ENCODE measurements around the gene S1PR5.
"Not testable (repeated sequence)": the region's sequence is repeated elsewhere in the genome, so short reads cannot be mapped to it uniquely, and the experiment has no call there.

The S1PR5 gene, protein sequence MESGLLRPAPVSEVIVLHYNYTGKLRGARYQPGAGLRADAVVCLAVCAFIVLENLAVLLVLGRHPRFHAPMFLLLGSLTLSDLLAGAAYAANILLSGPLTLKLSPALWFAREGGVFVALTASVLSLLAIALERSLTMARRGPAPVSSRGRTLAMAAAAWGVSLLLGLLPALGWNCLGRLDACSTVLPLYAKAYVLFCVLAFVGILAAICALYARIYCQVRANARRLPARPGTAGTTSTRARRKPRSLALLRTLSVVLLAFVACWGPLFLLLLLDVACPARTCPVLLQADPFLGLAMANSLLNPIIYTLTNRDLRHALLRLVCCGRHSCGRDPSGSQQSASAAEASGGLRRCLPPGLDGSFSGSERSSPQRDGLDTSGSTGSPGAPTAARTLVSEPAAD

GRCh38 chr19:10517361-10517759 lies at the start of gene S1PR5:
S1PR5 (minus strand) TSS chr19:10517447; CDS start chr19:10515011, 2,436 bp downstream.
- no peak for DNase-seq (ENCODE audit: extremely low read depth in 1 of 2, low read depth in 1 of 2)

GRCh38 chr19:10566658-10567410 lies 49.6 kb upstream of the S1PR5 start:
- peak in 1 of 2 donors; percentile 33 for DNase-seq (ENCODE audit: extremely low read depth in 1 of 2, low read depth in 1 of 2)

DNA sequence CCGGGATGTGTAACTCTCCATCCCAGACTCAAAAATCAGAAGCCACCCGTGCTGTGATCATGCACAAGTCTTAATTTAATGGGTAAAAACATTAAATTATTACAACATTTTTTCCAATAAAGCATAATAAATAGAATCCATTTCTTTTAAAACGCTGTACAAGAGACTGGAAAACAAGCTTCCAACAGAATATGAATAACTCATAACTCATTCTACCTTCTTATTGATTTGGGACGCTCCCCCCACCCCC lies 49.1 kb upstream of the S1PR5 start:
- no peak for DNase-seq (ENCODE audit: extremely low read depth in 1 of 2, low read depth in 1 of 2)

DNA sequence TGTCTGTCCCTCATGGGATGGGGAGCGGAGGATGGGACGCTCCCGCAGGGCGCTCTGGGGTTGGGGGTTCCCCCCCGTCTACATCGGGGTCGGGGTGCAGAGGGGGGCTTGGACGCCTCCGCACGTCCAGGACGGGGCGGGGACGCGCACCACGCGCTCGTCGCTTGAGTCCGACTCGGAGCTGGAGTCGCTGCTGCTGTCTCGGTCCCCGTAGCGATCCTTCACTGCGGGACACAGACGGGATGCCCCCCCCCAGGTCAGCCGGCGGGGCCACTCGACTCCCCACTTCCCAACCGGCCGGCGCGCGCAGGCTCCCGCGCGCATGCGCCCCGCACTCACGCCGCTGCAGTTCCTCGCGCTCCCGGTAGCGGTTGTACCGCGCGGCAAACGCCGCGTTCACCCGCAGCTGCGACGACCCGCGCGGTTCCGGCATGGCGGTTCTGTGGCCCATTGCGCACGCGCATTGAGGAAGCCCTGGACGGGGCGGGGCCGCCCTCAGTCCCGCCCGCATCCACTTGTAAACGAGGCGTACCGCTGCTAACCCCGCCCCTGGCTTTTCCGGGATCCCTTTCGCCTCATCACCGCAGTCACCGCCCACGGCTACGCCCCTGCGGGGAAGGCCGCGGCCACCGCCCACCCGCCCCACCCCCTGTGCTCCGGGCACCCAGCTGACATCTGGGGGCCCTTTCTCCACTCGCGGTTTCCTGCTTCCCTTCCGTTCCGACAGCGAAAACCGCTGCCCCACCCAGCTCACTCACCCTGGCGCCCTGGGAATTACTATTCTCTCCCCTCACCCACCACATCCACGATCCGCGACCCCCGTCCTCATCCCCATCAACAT lies 48.5 kb upstream of the S1PR5 start, which contains the start of gene KRI1:
Gene KRI1 (minus strand): TSS at position 444 of the 841 bp plus-strand sequence. CDS start 11 bp downstream, at position 433.
- DNase-seq (ENCODE audit: extremely low read depth in 1 of 2, low read depth in 1 of 2), result peak; percentile 96 to 98

GRCh38 chr19:10565028-10565566 lies 47.9 kb upstream of the S1PR5 start:
- no peak for DNase-seq (ENCODE audit: extremely low read depth in 1 of 2, low read depth in 1 of 2)

DNA sequence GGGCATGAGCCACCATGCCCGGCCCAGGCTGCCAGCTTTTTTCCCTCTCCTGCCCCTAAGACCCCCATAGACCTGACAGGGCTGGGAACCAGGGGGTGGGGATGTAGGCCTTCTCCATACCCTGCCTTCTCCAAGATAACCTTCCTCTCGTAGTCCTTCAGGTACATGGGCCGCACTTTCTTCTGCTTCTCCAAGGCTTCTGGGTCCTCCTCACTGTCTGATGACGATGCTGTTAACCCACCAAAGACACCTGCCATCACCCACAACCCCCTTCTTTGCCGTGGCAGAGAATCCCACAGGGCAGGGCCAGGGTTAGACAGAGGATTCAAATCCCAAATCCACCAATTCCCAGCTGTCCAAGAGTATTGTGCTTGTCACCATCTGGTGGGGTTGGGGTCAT lies 45.4 kb upstream of the S1PR5 start:
- no peak for DNase-seq (ENCODE audit: extremely low read depth in 1 of 2, low read depth in 1 of 2)

DNA sequence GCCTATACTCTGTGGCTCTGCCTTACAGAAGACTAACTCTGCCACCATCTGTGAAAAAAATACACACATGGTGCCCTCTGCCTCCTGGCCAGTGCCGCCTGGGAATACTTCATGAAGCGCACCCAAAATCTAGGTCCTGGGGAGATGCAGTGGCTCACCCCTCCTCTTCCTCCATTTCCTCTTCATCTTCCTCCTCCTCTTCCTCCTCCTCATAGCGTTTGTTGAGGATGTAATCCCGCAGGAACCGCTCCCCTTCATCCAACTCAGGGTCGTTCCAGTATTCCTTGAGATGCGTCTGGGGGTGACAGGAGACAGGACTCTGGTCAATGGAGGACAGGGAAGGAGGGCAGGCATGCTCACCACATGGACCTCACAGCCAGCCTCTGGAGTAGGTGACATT lies 42.9 kb upstream of the S1PR5 start:
- DNase-seq (ENCODE audit: extremely low read depth in 1 of 2, low read depth in 1 of 2), result no peak

DNA sequence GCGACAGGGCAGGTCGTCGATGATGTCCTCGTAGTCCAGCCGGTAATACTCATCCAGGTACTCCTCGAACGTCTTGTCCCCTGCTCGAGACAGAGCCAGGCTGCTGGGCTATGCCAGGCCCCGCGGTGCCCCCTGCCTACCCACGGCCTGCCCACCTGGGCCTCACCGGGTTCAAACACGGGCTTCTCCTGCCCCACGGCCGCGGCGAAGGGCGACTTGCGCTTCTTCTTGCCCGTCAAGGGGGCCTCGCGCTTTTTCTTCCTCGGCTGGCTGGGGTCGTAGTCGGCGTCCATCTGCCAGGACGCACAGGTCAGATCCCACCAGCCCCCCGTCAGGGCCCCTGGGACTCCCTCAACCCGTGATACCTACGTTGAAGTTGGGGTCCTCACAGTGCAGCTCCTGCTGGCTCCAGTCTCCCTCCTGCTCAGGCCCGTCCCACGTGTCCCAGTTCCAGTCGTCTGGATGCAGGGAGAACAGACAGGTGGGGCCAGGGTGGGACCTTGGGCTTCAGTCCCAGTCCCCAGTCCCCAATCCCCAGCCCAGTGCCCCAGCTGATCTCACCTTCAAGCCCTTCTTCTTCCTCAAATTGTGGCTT lies 40.5 kb upstream of the S1PR5 start:
- DNase-seq (ENCODE audit: extremely low read depth in 1 of 2, low read depth in 1 of 2), result no peak

DNA sequence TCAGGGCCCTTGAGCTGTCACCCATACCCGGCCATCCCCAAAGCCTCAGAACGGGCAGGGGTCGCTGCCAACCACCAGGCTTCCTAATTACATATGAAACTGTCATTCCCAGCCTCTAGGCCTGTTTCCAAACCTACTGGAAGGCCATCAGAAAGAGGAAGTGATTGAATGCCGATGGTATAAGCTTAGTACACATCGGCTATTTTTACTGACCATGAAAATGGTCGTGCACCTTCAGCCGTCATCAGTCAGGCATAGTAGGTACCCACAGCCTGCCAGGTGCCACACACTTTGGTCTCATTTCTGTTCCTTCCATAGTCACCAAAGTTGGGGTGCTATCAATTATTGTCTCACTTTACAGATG lies 38.3 kb upstream of the S1PR5 start:
- DNase-seq (ENCODE audit: extremely low read depth in 1 of 2, low read depth in 1 of 2), result no peak

DNA sequence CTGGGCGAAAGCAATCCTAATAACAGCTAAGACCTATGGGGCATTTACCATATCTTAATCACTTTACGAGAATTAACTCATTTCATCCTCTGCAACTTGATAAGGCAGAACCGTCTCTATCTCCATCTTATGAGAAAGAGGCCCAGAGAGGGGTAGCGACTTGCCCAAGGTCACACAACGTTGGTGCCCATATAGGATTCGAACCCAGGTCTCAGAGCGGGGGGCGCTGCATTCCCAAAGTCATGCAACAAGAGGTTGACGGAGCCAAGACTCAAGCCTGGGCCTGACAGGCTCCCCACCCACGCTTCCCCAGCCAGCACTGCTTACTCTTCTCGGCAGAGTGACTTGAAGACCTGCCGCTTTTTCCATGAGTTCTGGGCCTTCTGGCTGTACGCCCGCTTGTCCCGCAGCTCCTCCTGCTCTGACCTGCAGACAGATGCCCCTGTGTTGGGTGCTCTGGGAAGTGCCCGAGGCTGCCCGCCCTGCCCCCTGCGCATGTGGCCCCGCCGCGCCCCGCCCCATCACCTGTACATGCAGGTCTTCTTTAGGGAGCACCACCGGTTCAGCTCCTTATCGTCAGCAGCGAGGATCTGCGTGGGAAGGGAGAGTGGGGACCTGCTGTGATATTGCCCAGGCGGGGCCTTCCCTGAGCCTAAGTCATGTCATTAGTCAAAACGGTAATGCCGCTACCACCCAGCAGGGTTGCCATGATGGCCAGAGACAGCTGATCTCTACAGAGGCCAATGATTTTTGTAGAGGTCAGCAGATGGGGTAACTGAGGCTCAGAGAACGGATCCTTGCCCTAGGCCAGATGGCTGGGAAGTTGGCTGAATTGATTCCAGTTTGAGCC lies 37.7 kb upstream of the S1PR5 start:
- DNase-seq (ENCODE audit: extremely low read depth in 1 of 2, low read depth in 1 of 2), result no peak

DNA sequence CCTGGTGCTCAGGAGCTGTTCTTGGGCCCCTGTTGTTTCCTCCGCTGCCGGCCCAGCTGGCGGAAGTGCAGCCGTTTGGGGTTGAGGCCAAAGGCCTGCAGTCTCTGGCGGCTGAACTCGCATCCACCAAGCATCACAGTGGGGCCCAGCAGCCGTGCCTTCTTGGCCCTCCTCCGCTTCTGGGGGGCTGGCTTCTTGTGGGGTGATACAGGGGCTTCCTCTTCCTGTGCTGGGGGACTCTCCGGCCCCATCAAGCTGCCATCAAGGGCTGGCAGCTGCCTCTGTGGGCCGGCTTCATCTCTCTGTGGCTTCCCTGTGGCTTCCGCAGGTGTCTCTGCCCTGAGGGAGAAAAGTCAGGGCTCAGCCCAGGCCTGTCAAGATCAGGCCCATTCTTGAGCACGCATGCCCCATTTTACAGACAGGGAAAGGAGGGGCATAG lies 36.7 kb upstream of the S1PR5 start:
- peak in 1 of 2 donors; percentile 42 for DNase-seq (ENCODE audit: extremely low read depth in 1 of 2, low read depth in 1 of 2)

GRCh38 chr19:10553087-10553667 lies 35.9 kb upstream of the S1PR5 start:
- no peak for DNase-seq (ENCODE audit: extremely low read depth in 1 of 2, low read depth in 1 of 2)

DNA sequence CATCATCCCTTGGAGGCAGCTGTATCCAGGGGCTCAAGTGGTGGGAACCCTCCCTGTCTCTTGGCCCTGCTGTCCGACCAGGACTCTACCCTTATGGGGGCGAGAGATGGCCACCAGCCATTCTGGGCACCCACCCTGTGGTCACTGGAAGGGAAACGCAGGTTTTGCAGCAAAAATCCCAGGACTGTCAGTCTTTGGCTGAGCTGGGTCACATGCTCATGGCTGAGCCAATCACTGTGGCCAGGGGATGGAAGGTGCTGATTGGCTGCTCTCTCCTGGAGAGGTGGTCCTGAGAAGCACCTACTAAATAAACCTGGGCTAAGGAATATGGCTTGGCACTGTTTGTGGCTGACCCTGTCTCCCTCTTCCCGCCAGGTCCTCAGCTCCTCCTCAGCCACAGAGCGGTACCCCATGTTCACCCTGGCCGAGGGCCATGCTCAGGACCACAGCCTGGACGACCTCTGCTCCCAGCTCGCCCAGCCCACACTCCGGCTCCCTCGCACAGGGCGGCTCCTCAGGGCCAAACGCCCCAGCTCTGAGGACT lies 35.3 kb upstream of the S1PR5 start:
- DNase-seq (ENCODE audit: extremely low read depth in 1 of 2, low read depth in 1 of 2), result no peak

- no peak for DNase-seq (ENCODE audit: extremely low read depth in 1 of 2, low read depth in 1 of 2)
Observed at GRCh38 chr19:10551698-10552301, 34.6 kb upstream of the S1PR5 start.

DNA sequence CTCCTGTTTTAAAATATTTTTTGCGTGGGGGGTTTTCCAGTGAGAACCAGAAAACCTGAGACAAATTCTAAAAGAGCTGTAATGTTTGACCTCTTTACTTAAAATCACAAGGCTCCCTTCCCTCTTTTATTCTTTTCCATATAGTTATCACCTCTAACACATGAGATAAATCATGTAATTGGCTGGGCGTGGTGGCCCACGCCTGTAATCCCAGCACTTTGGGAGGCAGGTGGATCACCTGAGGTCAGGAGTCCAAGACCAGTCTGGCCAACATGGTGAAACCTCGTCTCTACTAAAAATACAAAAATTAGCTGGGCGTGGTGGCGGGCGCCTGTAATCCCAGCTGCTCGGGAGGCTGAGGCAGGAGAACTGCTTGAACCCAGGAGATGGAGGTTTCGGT lies 33.8 kb upstream of the S1PR5 start:
- DNase-seq (ENCODE audit: extremely low read depth in 1 of 2, low read depth in 1 of 2), result not testable (repeated sequence)

DNA sequence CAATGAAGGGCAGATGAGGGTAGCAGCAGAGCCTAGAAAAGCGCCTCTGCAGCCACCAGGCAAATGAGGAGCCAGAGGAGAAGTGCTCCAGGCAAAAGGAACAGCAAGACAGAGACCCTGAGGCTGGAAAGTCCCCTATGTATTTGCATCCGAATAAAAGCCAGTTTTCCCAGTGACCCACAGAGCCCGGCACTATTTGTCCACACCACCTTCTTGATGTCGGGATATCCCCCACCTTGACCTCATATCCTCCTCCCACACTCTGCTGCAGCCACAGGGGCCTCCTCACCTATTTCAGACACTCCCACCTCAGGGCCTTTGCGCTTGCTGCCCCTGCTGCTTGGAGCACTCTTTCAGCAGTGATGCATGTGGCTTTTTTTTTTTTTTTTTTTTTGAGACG lies 33.1 kb upstream of the S1PR5 start:
- no peak for DNase-seq (ENCODE audit: extremely low read depth in 1 of 2, low read depth in 1 of 2)

- no peak for DNase-seq (ENCODE audit: extremely low read depth in 1 of 2, low read depth in 1 of 2)
Observed at GRCh38 chr19:10549733-10550132, 32.5 kb upstream of the S1PR5 start.

GRCh38 chr19:10548746-10549276 lies 31.6 kb upstream of the S1PR5 start:
- no peak for DNase-seq (ENCODE audit: extremely low read depth in 1 of 2, low read depth in 1 of 2)

DNA sequence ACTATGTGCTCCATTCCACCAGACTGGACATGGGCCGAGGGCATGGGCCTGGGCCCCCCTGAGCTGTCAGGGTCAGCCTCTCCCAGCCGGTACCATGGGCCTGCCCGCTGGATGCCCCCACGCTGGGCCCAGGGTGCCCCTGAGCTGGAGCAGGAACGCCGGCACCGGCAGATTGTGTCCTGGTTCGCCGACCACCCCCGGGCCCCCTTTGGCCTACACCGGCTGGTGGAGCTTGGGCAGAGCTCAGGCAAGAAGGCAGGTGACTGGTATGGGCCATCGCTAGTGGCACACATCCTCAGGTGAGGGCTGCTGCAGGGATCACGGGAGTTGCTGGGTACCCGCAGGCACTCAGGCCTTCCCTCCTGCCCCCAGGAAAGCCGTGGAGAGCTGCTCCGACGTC lies 29.6 kb upstream of the S1PR5 start:
- DNase-seq (ENCODE audit: extremely low read depth in 1 of 2, low read depth in 1 of 2), result no peak

Data from activated CD8-positive, alpha-beta memory T cell treated with anti-CD3 and anti-CD28 coated beads for 1 hour (primary cell).